Prostate gland (tissue), 2 donors: ENCODE results near the gene UBR3. TPM values are rescaled to one million over a fixed set of nuclear protein-coding genes. Genes with fewer than 3 reads are reported as not detected.
"Not testable (repeated sequence)": the region's sequence is repeated elsewhere in the genome, so short reads cannot be mapped to it uniquely, and the experiment has no call there.

Experiments used
- DNase-seq: peaks from one replicate; pipeline ENCODE4 v3.0.0-alpha.2; 2019; ENCODE audit warnings: low spot score
- H3K27ac ChIP-seq, 2 donors: fragments of 200-600 bp; sonication (generic); 2 replicates each; pipeline ENCODE4 v1.5.1; 2017 to 2019
- H3K27me3 ChIP-seq: fragments of 200-600 bp; sonication (generic); replicated peaks from 2 replicates; pipeline ENCODE4 v1.5.1; 2019; ENCODE audit not compliant: insufficient read depth
- H3K36me3 ChIP-seq, 2 donors: fragments of 200-600 bp; sonication (generic); 1 replicate in 1 of 2; 2 replicates in 1 of 2; pipeline versions ENCODE4 v1.5.1 to v1.8.1; 2017 to 2019
- H3K4me1 ChIP-seq: fragments of 200-600 bp; sonication (generic); replicated peaks from 2 replicates; pipeline ENCODE4 v1.5.1; 2019
- H3K4me3 ChIP-seq, 2 donors: fragments of 200-600 bp; sonication (generic); 2 replicates each; pipeline ENCODE4 v1.5.1; 2017 to 2019
- H3K9me3 ChIP-seq: fragments of 200-600 bp; sonication (generic); 2 replicates; pipeline ENCODE4 v1.5.1; 2017
- POLR2A ChIP-seq: fragments of 450-650 bp; IDR thresholded peaks from one replicate; pipeline ENCODE4 v1.6.1; 2016; ENCODE audit warnings: antibody characterized with exemption, mild to moderate bottlenecking
- POLR2AphosphoS5 ChIP-seq: sonication (generic); formaldehyde crosslinking; IDR thresholded peaks from one replicate; pipeline ENCODE4 v1.6.1; 2017; ENCODE audit warnings: antibody characterized with exemption
- WGBS: methylation state at CpG from one replicate; pipeline ENCODE4 v1.1.5; 2018; 5-methylcytosine and 5-hydroxymethylcytosine counted together
- intact Hi-C: fragments of 100-400 bp; cut with DNase I; formaldehyde crosslinking; loops from one replicate; pipeline ENCODE4 v1.14.2; 2022
- total RNA-seq, 2 donors: library from RNA; depleted of rRNA; stranded (reverse); fragments of >200 nt; gene quantifications; one replicate each; pipeline ENCODE4 v1.1.0, GENCODE V29; 2016
- TF ChIP-seq, protein P1 (sequence below), 4 experiments: fragments of 200-600 bp in 2 of 4; fragments of 450-650 bp in 2 of 4; sonication (generic) in 2 of 4; IDR thresholded peaks; 1 replicate in 3 of 4; 2 replicates in 1 of 4; pipeline ENCODE4 v1.5.1; 2016 to 2019; ENCODE audit warnings: antibody characterized with exemption in 4 of 4, mild to moderate bottlenecking in 2 of 4, moderate library complexity in 2 of 4

The UBR3 gene
- total RNA-seq, 2 donors from 2014 or later, result 41.1 to 89.9 TPM

- H3K27ac ChIP-seq, result no peak overlapping the region
- no peaks in the 10 kb centered on the region for H3K36me3 ChIP-seq
- intact Hi-C loops, result no loop called here
- DNase-seq, result no peak
- TF ChIP-seq POLR2A, result no peak
- TF ChIP-seq POLR2AphosphoS5, result no peak
- TF ChIP-seq, protein P1, sequence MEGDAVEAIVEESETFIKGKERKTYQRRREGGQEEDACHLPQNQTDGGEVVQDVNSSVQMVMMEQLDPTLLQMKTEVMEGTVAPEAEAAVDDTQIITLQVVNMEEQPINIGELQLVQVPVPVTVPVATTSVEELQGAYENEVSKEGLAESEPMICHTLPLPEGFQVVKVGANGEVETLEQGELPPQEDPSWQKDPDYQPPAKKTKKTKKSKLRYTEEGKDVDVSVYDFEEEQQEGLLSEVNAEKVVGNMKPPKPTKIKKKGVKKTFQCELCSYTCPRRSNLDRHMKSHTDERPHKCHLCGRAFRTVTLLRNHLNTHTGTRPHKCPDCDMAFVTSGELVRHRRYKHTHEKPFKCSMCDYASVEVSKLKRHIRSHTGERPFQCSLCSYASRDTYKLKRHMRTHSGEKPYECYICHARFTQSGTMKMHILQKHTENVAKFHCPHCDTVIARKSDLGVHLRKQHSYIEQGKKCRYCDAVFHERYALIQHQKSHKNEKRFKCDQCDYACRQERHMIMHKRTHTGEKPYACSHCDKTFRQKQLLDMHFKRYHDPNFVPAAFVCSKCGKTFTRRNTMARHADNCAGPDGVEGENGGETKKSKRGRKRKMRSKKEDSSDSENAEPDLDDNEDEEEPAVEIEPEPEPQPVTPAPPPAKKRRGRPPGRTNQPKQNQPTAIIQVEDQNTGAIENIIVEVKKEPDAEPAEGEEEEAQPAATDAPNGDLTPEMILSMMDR (IDR thresholded peaks at IDR 0.05), result no peak
- H3K4me1 ChIP-seq, result no peaks in the 10 kb centered on the region
- H3K9me3 ChIP-seq, result no peaks in the 10 kb centered on the region
- 88% methylated on average over 9 of the region's 9 CpGs for WGBS
- H3K27me3 ChIP-seq, result no peaks in the 10 kb centered on the region
- no peak overlapping the region for H3K4me3 ChIP-seq
Measured at GRCh38 chr2:169803480-169803879, 23.8 kb upstream of the UBR3 start.

DNA sequence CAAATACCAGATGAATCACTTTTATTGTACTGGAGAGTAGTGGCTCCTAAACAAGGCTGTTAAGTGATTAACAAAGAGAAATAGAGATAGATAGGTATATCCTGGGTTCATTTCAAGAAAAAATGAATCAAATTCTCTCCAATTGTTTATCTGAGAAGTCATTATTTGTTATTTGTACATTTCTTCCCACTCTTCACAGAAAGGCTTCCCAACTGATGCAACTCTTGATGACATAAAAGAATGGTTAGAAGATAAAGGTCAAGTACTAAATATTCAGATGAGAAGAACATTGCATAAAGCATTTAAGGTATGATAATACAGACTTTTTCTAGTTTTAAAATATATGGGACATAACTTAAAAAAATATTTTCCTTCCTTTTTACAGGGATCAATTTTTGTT is 20.7 kb upstream of the UBR3 start:
- Histone ChIP-seq H3K9me3 (no peaks in the 10 kb centered on the region), H3K4me1 (no peaks in the 10 kb centered on the region), H3K27me3 (no peaks in the 10 kb centered on the region), H3K27ac (no peak overlapping the region), H3K36me3 (no peaks in the 10 kb centered on the region), H3K4me3 (no peak overlapping the region)
- TF ChIP-seq, protein P1 (IDR thresholded peaks at IDR 0.05), result no peak
- TF ChIP-seq POLR2A (no peak), POLR2AphosphoS5 (no peak)
- intact Hi-C loops, result no loop called here
- no peak for DNase-seq

GRCh38 chr2:169808221-169808620 is 19.0 kb upstream of the UBR3 start:
- Histone ChIP-seq H3K27ac (no peak overlapping the region), H3K9me3 (no peaks in the 10 kb centered on the region), H3K4me3 (no peak overlapping the region), H3K27me3 (no peaks in the 10 kb centered on the region), H3K36me3 (peaks cover 0 to 3% of the 10 kb centered on the region in 2 donors), H3K4me1 (no peaks in the 10 kb centered on the region)
- intact Hi-C loops, result no loop called here
- 49% methylated on average over 4 of the region's 4 CpGs for WGBS
- TF ChIP-seq POLR2A (no peak), POLR2AphosphoS5 (no peak)
- TF ChIP-seq, protein P1 (IDR thresholded peaks at IDR 0.05), result no peak
- DNase-seq, result no peak

- peaks cover 0 to 3% of the 10 kb centered on the region in 2 donors for H3K36me3 ChIP-seq
- H3K9me3 ChIP-seq, result no peaks in the 10 kb centered on the region
- H3K4me3 ChIP-seq, result no peak overlapping the region
- 15% methylated on average over 1 of the region's 1 CpG for WGBS
- peaks cover 4% of the 10 kb centered on the region for H3K4me1 ChIP-seq
- DNase-seq, result no peak
- no peak overlapping the region for H3K27ac ChIP-seq
- TF ChIP-seq POLR2A (no peak), POLR2AphosphoS5 (no peak)
- TF ChIP-seq, protein P1 (IDR thresholded peaks at IDR 0.05), result no peak
- intact Hi-C loops, result no loop called here
- no peaks in the 10 kb centered on the region for H3K27me3 ChIP-seq
Measured at GRCh38 chr2:169815849-169816248, 11.4 kb upstream of the UBR3 start.

- H3K36me3 ChIP-seq, DNase-seq, intact Hi-C loops, H3K4me1 ChIP-seq, H3K27ac ChIP-seq, H3K9me3 ChIP-seq, H3K27me3 ChIP-seq, H3K4me3 ChIP-seq: not testable (repeated sequence)
Measured at GRCh38 chr2:169816961-169817360, 10.3 kb upstream of the UBR3 start.

- H3K9me3 ChIP-seq, H3K27me3 ChIP-seq, DNase-seq, H3K36me3 ChIP-seq, H3K4me3 ChIP-seq, H3K4me1 ChIP-seq, intact Hi-C loops, H3K27ac ChIP-seq: not testable (repeated sequence)
- WGBS, result 98% methylated on average over 6 of the region's 6 CpGs
Measured at GRCh38 chr2:169817369-169817768, 9.9 kb upstream of the UBR3 start.
